Esophagus squamous epithelium (tissue), 4 donors: ENCODE results near the gene TBPL1.

Experiments used
- POLR2A ChIP-seq, 4 donors: fragments of 450-650 bp; IDR thresholded peaks; one replicate each; pipeline ENCODE4 v1.6.1; 2017; ENCODE audit warnings: antibody characterized with exemption in 4 of 4, mild to moderate bottlenecking in 4 of 4, moderate library complexity in 3 of 4
- TF ChIP-seq, protein P1 (sequence below), 6 experiments: fragments of 450-650 bp in 4 of 6; fragments of 200-600 bp in 2 of 6; sonication (generic) in 2 of 6; IDR thresholded peaks; one replicate each; pipeline ENCODE4 v1.5.1; 2016 to 2019; ENCODE audit warnings: antibody characterized with exemption in 6 of 6, mild to moderate bottlenecking in 4 of 6, moderate library complexity in 4 of 6

DNA sequence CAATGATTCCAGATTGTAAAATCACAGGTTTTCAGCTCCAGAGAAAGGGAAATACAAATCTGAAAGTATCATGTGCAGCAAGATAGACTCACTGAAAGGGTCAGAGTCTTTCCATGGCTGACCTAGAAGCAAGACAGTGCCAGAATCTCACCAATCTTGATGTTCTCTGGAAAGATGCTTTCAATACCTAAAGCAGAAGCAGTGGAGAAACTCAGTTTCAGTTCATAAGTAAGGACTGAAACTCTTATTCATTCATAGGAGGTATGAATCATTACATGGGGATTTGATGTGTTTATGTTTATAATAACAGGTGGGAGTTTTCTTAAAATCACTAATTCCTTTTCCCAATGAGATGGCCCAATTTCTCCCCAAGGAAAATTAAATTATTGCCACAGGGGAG, 56.9 kb downstream of the TBPL1 start:
- TF ChIP-seq, protein P1, sequence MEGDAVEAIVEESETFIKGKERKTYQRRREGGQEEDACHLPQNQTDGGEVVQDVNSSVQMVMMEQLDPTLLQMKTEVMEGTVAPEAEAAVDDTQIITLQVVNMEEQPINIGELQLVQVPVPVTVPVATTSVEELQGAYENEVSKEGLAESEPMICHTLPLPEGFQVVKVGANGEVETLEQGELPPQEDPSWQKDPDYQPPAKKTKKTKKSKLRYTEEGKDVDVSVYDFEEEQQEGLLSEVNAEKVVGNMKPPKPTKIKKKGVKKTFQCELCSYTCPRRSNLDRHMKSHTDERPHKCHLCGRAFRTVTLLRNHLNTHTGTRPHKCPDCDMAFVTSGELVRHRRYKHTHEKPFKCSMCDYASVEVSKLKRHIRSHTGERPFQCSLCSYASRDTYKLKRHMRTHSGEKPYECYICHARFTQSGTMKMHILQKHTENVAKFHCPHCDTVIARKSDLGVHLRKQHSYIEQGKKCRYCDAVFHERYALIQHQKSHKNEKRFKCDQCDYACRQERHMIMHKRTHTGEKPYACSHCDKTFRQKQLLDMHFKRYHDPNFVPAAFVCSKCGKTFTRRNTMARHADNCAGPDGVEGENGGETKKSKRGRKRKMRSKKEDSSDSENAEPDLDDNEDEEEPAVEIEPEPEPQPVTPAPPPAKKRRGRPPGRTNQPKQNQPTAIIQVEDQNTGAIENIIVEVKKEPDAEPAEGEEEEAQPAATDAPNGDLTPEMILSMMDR (IDR thresholded peaks at IDR 0.05), result no peak
- no peak for TF ChIP-seq POLR2A (IDR thresholded peaks at IDR 0.05)
